BLaER1 treated with 17β-estradiol and CSF1 and Interleukin-3, amounts not matched to agents 10 nM and 100 nM (cell line): ENCODE results near the gene AHCTF1.

ENCODE experiments used
- H3K27ac ChIP-seq, 11 experiments: shearing (Covaris generic); formaldehyde crosslinking; 2 replicates each; pipeline ENCODE4 v1.8.1; 2022
- H3K27me3 ChIP-seq, 11 experiments: shearing (Covaris generic); formaldehyde crosslinking; 2 replicates each; pipeline ENCODE4 v1.8.1; 2022
- H3K36me3 ChIP-seq, 11 experiments: shearing (Covaris generic); formaldehyde crosslinking; 2 replicates each; pipeline ENCODE4 v1.8.1; 2022
- H3K4me1 ChIP-seq, 10 experiments: shearing (Covaris generic); formaldehyde crosslinking; 2 replicates each; pipeline ENCODE4 v1.8.1; 2022
- H3K4me2 ChIP-seq, 11 experiments: shearing (Covaris generic); formaldehyde crosslinking; 2 replicates each; pipeline ENCODE4 v1.8.1; 2022
- H3K4me3 ChIP-seq, 10 experiments: shearing (Covaris generic); formaldehyde crosslinking; 2 replicates each; pipeline ENCODE4 v1.8.1; 2022
- H3K9ac ChIP-seq, 11 experiments: shearing (Covaris generic); formaldehyde crosslinking; 2 replicates each; pipeline ENCODE4 v1.8.1; 2022
- H3K9me3 ChIP-seq, 11 experiments: shearing (Covaris generic); formaldehyde crosslinking; replicated peaks in 1 of 11; 2 replicates each; pipeline ENCODE4 v1.8.1; 2022
- H4K20me1 ChIP-seq, 11 experiments: shearing (Covaris generic); formaldehyde crosslinking; 2 replicates each; pipeline ENCODE4 v1.8.1; 2022
- Cebpa-rat ChIP-seq, 11 experiments: shearing (Covaris generic); IDR thresholded peaks; 2 replicates each; pipeline ENCODE4 v1.8.1; 2022

AHCTF1 gene, protein sequence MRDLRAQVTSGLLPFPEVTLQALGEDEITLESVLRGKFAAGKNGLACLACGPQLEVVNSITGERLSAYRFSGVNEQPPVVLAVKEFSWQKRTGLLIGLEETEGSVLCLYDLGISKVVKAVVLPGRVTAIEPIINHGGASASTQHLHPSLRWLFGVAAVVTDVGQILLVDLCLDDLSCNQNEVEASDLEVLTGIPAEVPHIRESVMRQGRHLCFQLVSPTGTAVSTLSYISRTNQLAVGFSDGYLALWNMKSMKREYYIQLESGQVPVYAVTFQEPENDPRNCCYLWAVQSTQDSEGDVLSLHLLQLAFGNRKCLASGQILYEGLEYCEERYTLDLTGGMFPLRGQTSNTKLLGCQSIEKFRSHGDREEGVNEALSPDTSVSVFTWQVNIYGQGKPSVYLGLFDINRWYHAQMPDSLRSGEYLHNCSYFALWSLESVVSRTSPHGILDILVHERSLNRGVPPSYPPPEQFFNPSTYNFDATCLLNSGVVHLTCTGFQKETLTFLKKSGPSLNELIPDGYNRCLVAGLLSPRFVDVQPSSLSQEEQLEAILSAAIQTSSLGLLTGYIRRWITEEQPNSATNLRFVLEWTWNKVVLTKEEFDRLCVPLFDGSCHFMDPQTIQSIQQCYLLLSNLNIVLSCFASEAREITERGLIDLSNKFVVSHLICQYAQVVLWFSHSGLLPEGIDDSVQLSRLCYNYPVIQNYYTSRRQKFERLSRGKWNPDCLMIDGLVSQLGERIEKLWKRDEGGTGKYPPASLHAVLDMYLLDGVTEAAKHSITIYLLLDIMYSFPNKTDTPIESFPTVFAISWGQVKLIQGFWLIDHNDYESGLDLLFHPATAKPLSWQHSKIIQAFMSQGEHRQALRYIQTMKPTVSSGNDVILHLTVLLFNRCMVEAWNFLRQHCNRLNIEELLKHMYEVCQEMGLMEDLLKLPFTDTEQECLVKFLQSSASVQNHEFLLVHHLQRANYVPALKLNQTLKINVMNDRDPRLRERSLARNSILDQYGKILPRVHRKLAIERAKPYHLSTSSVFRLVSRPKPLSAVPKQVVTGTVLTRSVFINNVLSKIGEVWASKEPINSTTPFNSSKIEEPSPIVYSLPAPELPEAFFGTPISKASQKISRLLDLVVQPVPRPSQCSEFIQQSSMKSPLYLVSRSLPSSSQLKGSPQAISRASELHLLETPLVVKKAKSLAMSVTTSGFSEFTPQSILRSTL (N-terminal part only)

DNA sequence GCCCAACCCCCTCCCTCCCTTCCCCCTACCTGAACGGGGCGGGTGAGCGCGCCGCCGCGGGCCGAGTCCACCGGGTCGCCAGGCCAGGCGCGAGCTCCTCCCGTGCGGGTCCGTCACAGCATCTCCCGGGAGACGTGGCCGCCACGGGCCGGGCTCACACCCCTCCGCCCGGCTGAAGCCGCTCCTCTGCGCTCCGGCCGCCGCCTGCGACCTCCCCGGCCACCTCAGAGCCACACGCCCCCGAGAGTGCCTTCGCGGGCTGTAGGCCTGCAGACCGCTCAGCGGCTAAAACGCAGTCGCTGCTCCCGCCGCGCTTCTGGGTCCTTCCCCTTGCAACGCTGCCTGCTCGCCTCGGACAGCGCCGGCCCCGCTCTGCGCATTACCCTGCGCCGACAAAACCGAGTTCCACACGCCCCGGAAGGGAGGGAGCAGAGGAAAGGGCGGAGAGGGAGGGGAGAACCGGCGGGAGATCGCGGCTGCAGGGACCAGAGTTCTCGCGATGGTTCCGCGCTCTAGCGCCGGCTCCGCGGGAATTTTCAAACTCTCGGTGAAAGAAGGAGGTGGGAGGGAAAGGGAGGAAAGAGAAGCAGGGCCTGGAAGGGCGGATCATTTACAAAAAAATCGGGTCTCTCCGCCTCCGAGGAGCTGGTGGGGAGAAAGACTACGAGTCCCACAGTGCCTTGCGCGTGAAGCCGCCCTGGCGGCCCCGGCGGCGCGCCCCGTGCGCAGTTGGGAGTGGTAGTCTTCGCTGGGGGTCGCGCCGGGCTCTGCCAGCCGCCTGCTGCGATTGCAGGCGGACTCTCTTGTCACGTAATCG is at the start of gene AHCTF1:
AHCTF1 (minus strand) TSS at position 400 of the 817 bp plus-strand sequence. CDS start 13,578 bp downstream, outside the sequence.
- peaks cover 22 to 35% (median 29%) of the 10 kb centered on the region in 11 experiments for H3K36me3 ChIP-seq
- H3K4me1 ChIP-seq, result peaks cover 16 to 46% (median 21%) of the 10 kb centered on the region in 10 experiments
- TF ChIP-seq Cebpa-rat (IDR thresholded peaks at IDR 0.05), result no peak
- H3K27ac ChIP-seq, result peak within 1 kb of the TSS; percentile 81 to 99 (median 96)
- peaks cover 9 to 47% (median 23%) of the 10 kb centered on the region in 11 experiments; a peak in 18 of 22 replicates for H4K20me1 ChIP-seq
- peaks cover 14 to 30% (median 28%) of the 10 kb centered on the region in 11 experiments; a peak in 21 of 22 replicates for H3K9me3 ChIP-seq
- H3K27me3 ChIP-seq, result no peaks in the 10 kb centered on the region; a peak in 1 of 22 replicates
- H3K4me2 ChIP-seq, result peak within 1 kb of the TSS; percentile 82 to 97 (median 89)
- peak within 1 kb of the TSS; percentile 92 to 99 (median 97) for H3K9ac ChIP-seq
- H3K4me3 ChIP-seq, result peak within 1 kb of the TSS; percentile 70 to 97 (median 92)

DNA sequence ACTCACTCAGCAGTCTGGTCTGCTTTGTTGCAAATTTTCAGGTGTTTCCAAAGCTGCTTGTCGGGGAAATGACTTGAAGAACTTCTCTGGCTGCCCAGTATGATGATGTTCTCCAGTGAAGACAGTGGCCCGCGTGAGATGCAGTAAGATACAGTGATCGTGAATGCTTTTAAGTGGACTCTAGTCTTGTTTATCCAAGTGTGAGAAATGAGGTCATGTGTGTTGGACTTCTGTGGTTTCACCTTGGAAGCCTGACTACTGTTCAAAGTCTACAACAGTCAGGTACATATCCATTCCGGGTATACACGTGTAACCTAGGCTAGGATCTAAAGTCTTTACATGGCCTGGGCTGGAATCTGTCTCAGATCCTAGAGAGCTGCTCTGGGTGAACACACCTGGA is 47.0 kb upstream of the AHCTF1 start:
- H3K4me2 ChIP-seq, result no peak overlapping the region
- no peak overlapping the region for H3K27ac ChIP-seq
- H3K4me3 ChIP-seq, result peak overlapping the region in 5 of 10 experiments; percentile 11 to 41 (median 28); a peak in 2 of 20 replicates
- no peak overlapping the region for H3K9ac ChIP-seq
- H3K4me1 ChIP-seq, result no peaks in the 10 kb centered on the region
- H4K20me1 ChIP-seq, result no peaks in the 10 kb centered on the region
- no peaks in the 10 kb centered on the region for H3K27me3 ChIP-seq
- H3K9me3 ChIP-seq, result peaks cover 99 to 100% (median 100%) of the 10 kb centered on the region in 11 experiments
- no peak for TF ChIP-seq Cebpa-rat (IDR thresholded peaks at IDR 0.05)
- H3K36me3 ChIP-seq, result peaks cover 74 to 100% (median 97%) of the 10 kb centered on the region in 11 experiments

DNA sequence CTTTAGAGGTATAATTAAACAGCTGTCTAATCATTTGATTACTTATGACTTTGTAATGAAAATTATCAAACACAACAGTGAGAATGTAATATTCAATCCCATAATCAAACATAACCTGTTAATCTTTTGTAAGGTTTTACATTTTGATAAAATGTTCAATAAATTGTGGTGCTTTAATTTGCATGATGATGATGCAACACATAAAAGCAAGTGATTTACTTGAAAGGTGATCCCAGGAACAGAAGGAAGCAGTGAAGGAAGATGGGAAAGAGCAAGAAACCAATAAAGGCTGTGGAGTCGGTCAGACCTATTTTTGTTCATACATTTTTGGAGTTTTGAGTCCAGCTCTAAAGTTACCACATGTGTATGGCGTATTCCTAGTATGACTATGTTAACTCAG is 46.5 kb upstream of the AHCTF1 start:
- H3K4me3 ChIP-seq, result peak overlapping the region in 2 of 10 experiments; percentile 21 to 41; a peak in 1 of 20 replicates
- no peak overlapping the region for H3K27ac ChIP-seq
- TF ChIP-seq Cebpa-rat (IDR thresholded peaks at IDR 0.05), result no peak
- H4K20me1 ChIP-seq, result no peaks in the 10 kb centered on the region
- peaks cover 99 to 100% (median 100%) of the 10 kb centered on the region in 11 experiments for H3K9me3 ChIP-seq
- no peaks in the 10 kb centered on the region for H3K4me1 ChIP-seq
- H3K27me3 ChIP-seq, result no peaks in the 10 kb centered on the region
- no peak overlapping the region for H3K9ac ChIP-seq
- no peak overlapping the region for H3K4me2 ChIP-seq
- peaks cover 72 to 100% (median 97%) of the 10 kb centered on the region in 11 experiments for H3K36me3 ChIP-seq

DNA sequence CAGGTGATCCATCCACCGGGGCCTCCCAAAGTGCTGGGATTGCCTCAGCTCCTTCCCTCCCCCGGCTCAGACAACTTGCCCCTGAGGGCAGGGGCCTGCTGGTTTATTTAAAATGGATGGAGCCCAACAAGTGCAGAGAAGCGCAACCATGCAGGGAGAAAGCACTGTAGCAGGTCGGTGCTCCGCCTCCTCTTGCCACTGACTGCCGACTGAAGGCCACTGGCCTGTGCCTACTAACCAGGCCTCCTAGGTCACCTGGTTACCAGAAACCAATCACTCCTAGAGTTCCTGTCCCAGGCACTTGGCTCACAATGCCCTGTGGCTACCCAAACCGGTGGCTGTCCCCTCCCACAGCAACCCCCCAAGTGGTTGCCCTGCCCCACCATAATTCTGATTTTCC is 40.2 kb upstream of the AHCTF1 start:
- Histone ChIP-seq H3K36me3 (peaks cover 48 to 99% (median 92%) of the 10 kb centered on the region in 11 experiments), H3K27ac (no peak overlapping the region), H3K4me3 (0 out of 20 replicates have a peak overlapping the region, but pooled peaks of 1 of the 10 experiments have one; percentile 24), H3K9me3 (peaks cover 99 to 100% (median 100%) of the 10 kb centered on the region in 11 experiments), H3K4me2 (no peak overlapping the region), H3K4me1 (no peaks in the 10 kb centered on the region), H3K9ac (no peak overlapping the region), H4K20me1 (no peaks in the 10 kb centered on the region), H3K27me3 (no peaks in the 10 kb centered on the region)
- TF ChIP-seq Cebpa-rat (IDR thresholded peaks at IDR 0.05), result no peak

DNA sequence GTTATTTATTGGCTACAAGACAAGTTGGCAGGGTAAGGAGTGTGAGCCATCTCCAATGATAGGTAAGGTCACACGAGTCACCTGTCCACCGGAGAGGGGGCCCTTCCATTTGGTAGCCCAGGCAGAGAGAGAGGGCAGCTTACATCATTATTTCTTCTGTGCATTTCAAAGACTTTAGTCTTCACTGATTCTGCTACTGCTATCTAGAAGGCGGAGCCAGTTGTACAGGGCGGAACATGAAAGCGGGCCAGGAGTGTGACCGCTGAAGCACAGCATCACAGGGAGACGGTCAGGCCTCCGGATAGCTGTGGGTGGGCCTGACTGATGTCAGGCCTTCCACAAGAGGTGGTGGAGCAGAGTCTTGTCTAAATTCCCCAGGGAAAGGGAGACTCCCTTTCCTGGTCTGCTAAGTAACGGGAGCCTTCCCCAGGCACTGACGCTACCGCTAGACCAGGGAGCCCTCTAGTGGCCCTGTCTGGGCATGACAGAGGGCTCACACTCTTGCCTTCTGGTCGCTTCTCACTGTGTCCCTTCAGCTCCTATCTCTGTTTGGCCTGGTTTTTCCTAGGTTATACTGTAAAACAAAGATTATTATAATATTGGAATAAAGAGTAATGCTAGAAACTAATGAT is 39.5 kb upstream of the AHCTF1 start:
- no peak for TF ChIP-seq Cebpa-rat (IDR thresholded peaks at IDR 0.05)
- Histone ChIP-seq H3K27ac (no peak overlapping the region), H3K4me3 (peak overlapping the region in 1 of 10 experiments; percentile 31; a peak in 2 of 20 replicates), H4K20me1 (no peaks in the 10 kb centered on the region), H3K9ac (no peak overlapping the region), H3K36me3 (peaks cover 50 to 99% (median 95%) of the 10 kb centered on the region in 11 experiments), H3K9me3 (peaks cover 99 to 100% (median 100%) of the 10 kb centered on the region in 11 experiments), H3K27me3 (no peaks in the 10 kb centered on the region), H3K4me2 (no peak overlapping the region), H3K4me1 (no peaks in the 10 kb centered on the region)

DNA sequence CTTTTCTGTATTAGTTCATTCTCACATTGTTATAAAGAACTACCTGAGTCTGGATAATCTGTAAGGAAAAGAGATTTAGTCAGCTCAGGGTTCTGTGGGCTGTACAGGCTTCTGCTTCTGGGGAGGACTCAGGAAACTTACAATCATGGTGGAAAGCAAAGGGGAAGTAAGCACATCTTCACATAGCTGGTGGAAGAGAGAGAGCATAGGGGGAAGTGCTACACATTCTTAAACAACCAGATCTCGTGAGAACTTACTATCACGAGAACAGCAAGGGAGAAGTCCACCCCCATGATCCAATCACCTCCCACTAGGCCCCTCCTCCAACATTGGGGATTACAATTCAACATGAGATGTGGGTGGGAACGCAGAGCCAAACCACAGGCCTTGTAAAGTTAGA is 37.9 kb upstream of the AHCTF1 start:
- no peak for TF ChIP-seq Cebpa-rat (IDR thresholded peaks at IDR 0.05)
- Histone ChIP-seq H3K9ac (no peak overlapping the region), H3K36me3 (peaks cover 40 to 99% (median 95%) of the 10 kb centered on the region in 11 experiments), H3K4me3 (0 out of 20 replicates have a peak overlapping the region, but pooled peaks of 1 of the 10 experiments have one; percentile 1), H3K9me3 (peaks cover 99 to 100% (median 100%) of the 10 kb centered on the region in 11 experiments), H3K4me2 (no peak overlapping the region), H3K27ac (no peak overlapping the region), H3K4me1 (no peaks in the 10 kb centered on the region), H4K20me1 (no peaks in the 10 kb centered on the region), H3K27me3 (no peaks in the 10 kb centered on the region)

DNA sequence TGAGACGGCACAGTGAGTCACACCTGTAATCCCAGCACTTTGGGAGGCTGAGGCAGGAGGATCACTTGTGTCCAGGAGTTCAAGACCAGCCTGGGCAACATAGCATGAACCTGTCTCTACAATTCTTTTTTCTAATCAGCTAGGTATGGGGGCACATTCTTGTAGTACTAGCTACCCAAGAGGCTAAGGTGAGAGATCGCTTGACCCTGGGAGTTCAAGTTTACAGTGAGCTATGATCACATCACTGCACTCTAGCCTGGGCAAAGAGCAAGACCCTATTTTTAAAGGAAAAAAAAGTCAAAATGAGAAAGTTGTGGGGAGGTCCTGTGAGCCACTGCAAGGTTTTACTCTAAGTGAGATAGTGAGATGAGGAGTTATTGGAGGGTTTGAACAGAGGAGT is 34.8 kb upstream of the AHCTF1 start:
- H3K9ac ChIP-seq, result no peak overlapping the region
- no peaks in the 10 kb centered on the region for H3K27me3 ChIP-seq
- H3K4me3 ChIP-seq, result no peak overlapping the region
- H3K4me2 ChIP-seq, result no peak overlapping the region
- no peak overlapping the region for H3K27ac ChIP-seq
- H4K20me1 ChIP-seq, result no peaks in the 10 kb centered on the region
- peaks cover 8 to 23% (median 18%) of the 10 kb centered on the region in 10 experiments for H3K4me1 ChIP-seq
- peaks cover 88 to 100% (median 96%) of the 10 kb centered on the region in 11 experiments for H3K9me3 ChIP-seq
- TF ChIP-seq Cebpa-rat (IDR thresholded peaks at IDR 0.05), result no peak
- H3K36me3 ChIP-seq, result peaks cover 29 to 93% (median 87%) of the 10 kb centered on the region in 11 experiments
